GM12872 (cell line): ENCODE results near the gene KCND1.

Experiments
- CTCF ChIP-seq: IDR thresholded peaks from 3 replicates; pipeline ENCODE4 v1.5.1; 2011; ENCODE audit warnings: low read depth, mild to moderate bottlenecking, low read length, moderate library complexity; ENCODE audit not compliant: insufficient read depth

KCND1 gene

GRCh38 chrX:48920718-48921104 is 50.9 kb downstream of the KCND1 start:
- TF ChIP-seq CTCF, result no peak

GRCh38 chrX:48919947-48920717 is 51.5 kb downstream of the KCND1 start:
- TF ChIP-seq CTCF, result no peak

GRCh38 chrX:48919360-48919841 is 52.2 kb downstream of the KCND1 start:
- no peak for TF ChIP-seq CTCF

GRCh38 chrX:48918643-48919340 is 52.9 kb downstream of the KCND1 start, which contains the start of gene PIM2:
Gene PIM2 (minus strand): TSS chrX:48919024. CDS start chrX:48918834, 190 bp downstream.
- no peak for TF ChIP-seq CTCF

GRCh38 chrX:48918301-48918642 is 53.4 kb downstream of the KCND1 start:
- TF ChIP-seq CTCF, result no peak

GRCh38 chrX:48917139-48918001 is 54.3 kb downstream of the KCND1 start:
- TF ChIP-seq CTCF, result peak; percentile 90
